HG03135 (cell line): Measurements from ENCODE around the gene NKX2-3.

Source experiments
- ATAC-seq: cut with Tn5 transposase; IDR thresholded peaks from one replicate; pipeline ENCODE4 v1.9.1; 2021; ENCODE audit warnings: mild to moderate bottlenecking, moderate library complexity; ENCODE audit not compliant: unreplicated experiment

NKX2-3 gene

DNA sequence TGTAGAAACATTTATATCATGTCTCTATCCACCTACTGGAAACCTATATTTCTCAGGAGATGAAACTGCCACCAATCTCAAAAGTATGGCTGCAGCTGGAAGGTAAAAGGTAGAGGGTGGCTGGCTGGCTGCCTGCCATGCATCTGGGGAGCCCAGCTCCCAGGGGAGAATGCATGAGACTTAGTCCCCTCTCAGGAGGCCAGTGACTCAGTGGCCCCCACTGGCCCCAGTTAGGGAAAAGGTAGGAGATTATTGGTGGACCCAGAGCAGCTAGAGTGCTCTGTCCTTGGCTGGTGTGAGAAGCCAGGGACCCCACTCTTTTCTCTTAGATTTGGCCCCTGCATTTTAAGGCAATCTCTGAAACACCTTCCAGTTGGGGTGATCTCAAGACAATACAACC, 6.8 kb upstream of the NKX2-3 start:
- no peak for ATAC-seq

GRCh38 chr10:99526861-99527504, 5.8 kb upstream of the NKX2-3 start:
- ATAC-seq: no peak

DNA sequence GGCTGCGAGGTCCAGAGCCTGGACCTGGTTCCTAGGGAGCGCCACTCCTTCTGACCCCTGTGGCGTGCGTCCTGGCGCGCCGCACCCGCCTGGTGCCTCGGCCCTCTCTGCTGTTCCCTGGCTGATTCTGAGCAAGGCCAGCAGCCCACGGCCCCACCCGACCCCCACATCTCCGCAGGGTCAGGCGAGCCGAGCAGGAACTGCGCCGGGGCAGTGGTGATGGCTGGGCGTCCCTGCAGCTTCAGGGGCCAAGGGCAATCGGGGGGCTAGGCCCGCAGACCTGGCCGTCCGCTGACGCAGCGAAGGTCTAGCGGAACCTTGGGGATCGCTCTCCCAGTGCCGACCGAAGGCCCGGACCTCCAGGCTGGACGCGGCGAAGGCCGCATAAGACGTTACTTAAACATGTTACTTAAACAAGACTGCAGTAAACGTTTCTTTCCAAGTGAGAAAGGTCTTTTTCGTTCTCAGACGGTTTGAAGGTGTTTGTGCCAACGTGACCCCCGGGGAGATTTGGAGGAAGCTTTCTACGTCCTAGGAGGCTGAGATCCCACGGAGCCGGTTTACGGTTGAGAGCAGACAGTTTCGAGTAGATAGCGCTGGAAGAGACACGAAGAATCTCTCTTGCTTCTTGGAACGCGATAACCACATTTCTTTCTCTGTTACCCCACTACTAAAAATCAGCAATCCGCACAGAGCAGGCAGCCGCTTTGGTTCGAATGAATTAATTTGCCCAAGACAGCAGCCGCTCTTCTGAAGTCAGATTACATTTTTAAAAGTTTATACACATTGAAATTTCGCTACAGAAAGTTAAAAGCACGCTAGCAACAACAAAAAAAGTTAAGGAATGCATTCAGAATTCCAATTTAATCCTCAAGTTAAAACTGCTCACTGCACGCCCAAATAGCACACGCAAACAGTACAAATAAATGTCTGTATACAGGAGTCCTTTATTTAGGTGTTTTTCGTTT, 4.9 kb upstream of the NKX2-3 start:
- ATAC-seq: no peak

GRCh38 chr10:99528494-99529441, 4.0 kb upstream of the NKX2-3 start:
- no peak for ATAC-seq

- ATAC-seq: no peak
These were observed 3.1 kb upstream of the NKX2-3 start for GRCh38 chr10:99529591-99530107.

GRCh38 chr10:99530108-99531025, 2.4 kb upstream of the NKX2-3 start:
- no peak for ATAC-seq

- ATAC-seq: no peak
These were observed 1.6 kb upstream of the NKX2-3 start for GRCh38 chr10:99531026-99531695.

GRCh38 chr10:99531696-99532593, 797 bp upstream of the NKX2-3 start:
- no peak for ATAC-seq

GRCh38 chr10:99533496-99534449, 1.0 kb downstream of the NKX2-3 start:
- ATAC-seq: no peak

- ATAC-seq: no peak
These were observed 1.8 kb downstream of the NKX2-3 start for GRCh38 chr10:99534450-99534938.

DNA sequence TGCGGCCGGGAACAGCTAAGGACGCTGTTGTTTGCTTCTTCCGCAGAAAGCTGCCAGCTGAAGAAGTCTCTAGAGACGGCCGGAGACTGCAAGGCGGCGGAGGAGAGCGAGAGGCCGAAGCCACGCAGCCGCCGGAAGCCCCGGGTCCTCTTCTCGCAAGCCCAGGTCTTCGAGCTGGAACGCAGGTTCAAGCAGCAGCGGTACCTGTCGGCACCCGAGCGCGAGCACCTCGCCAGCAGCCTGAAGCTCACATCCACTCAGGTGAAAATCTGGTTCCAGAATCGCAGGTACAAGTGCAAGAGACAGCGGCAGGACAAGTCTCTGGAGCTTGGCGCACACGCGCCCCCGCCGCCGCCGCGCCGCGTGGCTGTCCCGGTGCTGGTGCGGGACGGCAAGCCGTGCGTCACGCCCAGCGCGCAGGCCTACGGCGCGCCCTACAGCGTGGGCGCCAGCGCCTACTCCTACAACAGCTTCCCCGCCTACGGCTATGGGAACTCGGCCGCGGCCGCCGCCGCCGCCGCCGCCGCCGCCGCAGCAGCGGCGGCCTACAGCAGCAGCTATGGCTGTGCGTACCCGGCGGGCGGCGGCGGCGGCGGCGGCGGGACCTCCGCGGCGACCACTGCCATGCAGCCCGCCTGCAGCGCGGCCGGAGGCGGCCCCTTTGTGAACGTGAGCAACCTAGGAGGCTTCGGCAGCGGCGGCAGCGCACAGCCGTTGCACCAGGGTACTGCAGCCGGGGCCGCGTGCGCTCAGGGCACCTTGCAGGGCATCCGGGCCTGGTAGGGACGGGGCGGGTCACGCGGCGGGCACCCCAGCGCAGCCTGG, 2.4 kb downstream of the NKX2-3 start:
- ATAC-seq: no peak

DNA sequence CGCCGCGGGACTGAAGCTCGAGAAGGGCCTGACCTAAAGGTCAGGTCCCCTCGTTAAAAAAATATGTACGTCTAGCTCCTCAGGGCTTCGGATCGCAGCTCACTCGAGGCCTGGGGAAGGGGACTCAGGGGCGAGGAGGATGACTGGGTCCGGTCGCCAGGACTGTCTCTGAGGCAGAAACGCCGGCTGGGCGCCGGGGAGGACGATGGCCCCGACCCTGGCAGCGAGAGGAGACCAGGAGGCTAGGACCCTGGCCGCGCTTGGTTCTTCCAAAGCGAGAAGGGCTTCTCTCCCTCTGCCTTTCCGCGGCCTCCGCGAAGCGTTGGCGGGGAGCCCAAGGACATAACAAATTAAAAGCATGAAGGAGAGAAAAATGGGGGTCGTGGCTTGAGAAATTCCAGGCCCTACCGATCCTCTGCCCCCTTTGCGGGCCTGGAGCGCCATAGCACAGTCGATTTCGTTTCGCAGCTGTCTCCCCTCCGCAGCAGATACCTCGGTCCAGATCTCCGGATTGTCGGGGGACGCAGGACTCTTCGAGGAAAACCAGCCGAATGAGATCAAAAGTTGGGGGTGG, 3.1 kb downstream of the NKX2-3 start:
- no peak for ATAC-seq

- no peak for ATAC-seq
These were observed 3.8 kb downstream of the NKX2-3 start for GRCh38 chr10:99536338-99537085.

- no peak for ATAC-seq
These were observed 4.6 kb downstream of the NKX2-3 start for GRCh38 chr10:99537086-99537988.
